Mucosa of rectum (tissue), 2 donors: ENCODE results near the gene AURKA.

Source experiments
- H3K27ac ChIP-seq, 2 donors: one replicate each; pipeline ENCODE4 v1.7.0; 2013; ENCODE audit warnings: inconsistent platforms in 2 of 2, low read depth in 2 of 2, low read length in 2 of 2
- H3K27me3 ChIP-seq, 2 donors: one replicate each; pipeline ENCODE4 v1.7.0; 2013; ENCODE audit warnings: low read length in 2 of 2; ENCODE audit not compliant: control insufficient read depth in 2 of 2, insufficient read depth in 2 of 2
- H3K36me3 ChIP-seq, 2 donors: one replicate each; pipeline ENCODE4 v1.7.0; 2013; ENCODE audit warnings: low read length in 2 of 2; ENCODE audit not compliant: control insufficient read depth in 2 of 2, insufficient read depth in 2 of 2
- H3K4me1 ChIP-seq, 2 donors: one replicate each; pipeline ENCODE4 v1.7.0; 2013; ENCODE audit warnings: low read length in 2 of 2, mild to moderate bottlenecking in 1 of 2; ENCODE audit not compliant: control insufficient read depth in 2 of 2, insufficient read depth in 2 of 2
- H3K4me3 ChIP-seq, 2 donors: one replicate each; pipeline ENCODE4 v1.7.0; 2013; ENCODE audit warnings: low read length in 2 of 2
- H3K9ac ChIP-seq, 2 donors: one replicate each; pipeline ENCODE4 v1.7.0; 2013; ENCODE audit warnings: low read length in 2 of 2, low read depth in 1 of 2, mild to moderate bottlenecking in 1 of 2
- H3K9me3 ChIP-seq, 2 donors: one replicate each; pipeline ENCODE4 v1.7.0; 2013; ENCODE audit warnings: low read length in 2 of 2; ENCODE audit not compliant: control insufficient read depth in 2 of 2
- donor health status: healthy.
- donor health status: Normal muscosa, but diverticular disease.

The AURKA gene

GRCh38 chr20:56392132-56392880 lies at the start of gene AURKA, which contains the start of gene CSTF1:
AURKA (minus strand) TSS chr20:56392215; CDS start chr20:56388197, 4,018 bp downstream.
CSTF1 (plus strand) TSS chr20:56392645; CDS start chr20:56395553, 2,908 bp downstream.
- Histone ChIP-seq H3K9me3 (no peaks in the 10 kb centered on the region), H3K9ac (peak within 1 kb of the TSS; percentile 88 to 95), H3K4me1 (peaks cover 17 to 18% of the 10 kb centered on the region in 2 donors), H3K27ac (peak within 1 kb of the TSS; percentile 90 to 91), H3K27me3 (no peaks in the 10 kb centered on the region), H3K4me3 (peak within 1 kb of the TSS; percentile 99 to 100), H3K36me3 (peaks cover 21 to 24% of the 10 kb centered on the region in 2 donors)

GRCh38 chr20:56440346-56441007 lies 48.5 kb upstream of the AURKA start:
- no peak overlapping the region for H3K4me3 ChIP-seq
- H3K9me3 ChIP-seq, result no peaks in the 10 kb centered on the region
- H3K4me1 ChIP-seq, result no peaks in the 10 kb centered on the region
- H3K36me3 ChIP-seq, result no peaks in the 10 kb centered on the region
- no peaks in the 10 kb centered on the region for H3K27me3 ChIP-seq
- no peak overlapping the region for H3K9ac ChIP-seq
- H3K27ac ChIP-seq, result peak overlapping the region in 1 of 2 donors; percentile 9

DNA sequence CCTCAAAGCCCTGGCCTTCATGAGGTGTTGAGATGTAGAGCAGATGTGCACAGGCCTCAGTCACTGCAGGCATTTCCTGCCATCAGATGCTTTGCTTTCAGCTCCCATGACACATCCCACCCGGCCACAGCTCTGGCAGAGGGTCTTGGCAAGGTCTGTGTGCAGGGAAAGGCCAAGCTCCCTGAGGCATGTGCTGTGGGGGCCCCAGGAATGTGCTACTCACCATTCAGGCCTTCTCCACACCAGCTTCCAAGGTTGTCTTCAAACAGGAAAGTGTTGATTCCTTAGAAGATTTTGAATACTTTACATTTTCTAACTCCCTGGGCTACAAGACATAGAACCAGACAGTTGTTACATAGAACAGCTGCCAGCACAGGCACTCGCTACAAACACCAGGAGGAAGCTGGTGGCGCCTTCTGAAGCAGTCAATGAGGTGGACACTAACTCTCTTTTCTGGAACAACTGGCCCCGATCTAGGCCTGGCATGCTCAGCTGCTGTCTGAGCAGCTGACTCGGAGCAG lies 47.8 kb upstream of the AURKA start:
- H3K4me3 ChIP-seq, result no peak overlapping the region
- H3K27ac ChIP-seq, result peak overlapping the region in 1 of 2 donors; percentile 9
- H3K4me1 ChIP-seq, result no peaks in the 10 kb centered on the region
- H3K27me3 ChIP-seq, result no peaks in the 10 kb centered on the region
- H3K9me3 ChIP-seq, result no peaks in the 10 kb centered on the region
- no peak overlapping the region for H3K9ac ChIP-seq
- H3K36me3 ChIP-seq, result no peaks in the 10 kb centered on the region

DNA sequence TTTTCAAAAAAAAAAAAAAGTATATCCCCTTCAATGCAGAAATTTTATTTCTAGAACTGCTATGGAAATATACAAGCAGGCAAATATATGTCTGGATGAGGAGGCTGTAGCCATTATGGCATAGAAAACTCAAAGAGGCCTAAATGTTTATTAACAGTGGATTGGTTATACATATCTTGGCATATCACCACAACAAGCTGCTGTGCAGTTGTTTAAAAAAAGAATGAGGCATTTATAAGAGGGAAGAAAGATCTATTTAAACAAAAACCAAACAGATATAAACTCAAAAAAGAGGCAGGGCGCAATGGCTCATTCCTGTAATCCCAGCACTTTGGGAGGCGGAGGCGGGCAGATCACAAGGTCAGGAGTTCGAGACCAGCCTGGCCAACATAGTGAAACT lies 46.3 kb upstream of the AURKA start:
- Histone ChIP-seq H3K36me3 (no peaks in the 10 kb centered on the region), H3K27me3 (no peaks in the 10 kb centered on the region), H3K9ac (no peak overlapping the region), H3K9me3 (no peaks in the 10 kb centered on the region), H3K4me3 (no peak overlapping the region), H3K27ac (no peak overlapping the region), H3K4me1 (no peaks in the 10 kb centered on the region)

- no peaks in the 10 kb centered on the region for H3K36me3 ChIP-seq
- no peak overlapping the region for H3K4me3 ChIP-seq
- no peak overlapping the region for H3K27ac ChIP-seq
- no peaks in the 10 kb centered on the region for H3K4me1 ChIP-seq
- H3K9ac ChIP-seq, result no peak overlapping the region
- no peaks in the 10 kb centered on the region for H3K9me3 ChIP-seq
- H3K27me3 ChIP-seq, result no peaks in the 10 kb centered on the region
These were observed 45.4 kb upstream of the AURKA start for GRCh38 chr20:56437196-56437960.

DNA sequence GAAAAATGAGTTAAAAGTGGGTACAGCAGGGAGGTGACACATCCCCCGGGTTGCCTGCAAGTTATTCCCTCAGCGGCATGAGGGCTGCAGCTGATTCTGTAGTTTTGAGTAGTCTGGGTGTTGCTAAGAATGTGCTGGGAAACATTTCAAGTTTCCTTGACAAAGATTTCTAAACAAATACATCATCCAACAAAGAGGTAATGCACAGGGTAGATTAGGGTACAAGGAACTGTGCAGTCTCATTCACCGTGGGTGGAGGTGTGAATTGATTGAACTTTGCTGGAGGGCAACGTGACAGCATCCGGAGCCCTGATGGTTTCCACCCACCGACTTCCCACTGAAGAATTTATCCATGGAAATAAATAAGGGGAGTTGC lies 41.9 kb upstream of the AURKA start:
- no peak overlapping the region for H3K4me3 ChIP-seq
- H3K27ac ChIP-seq, result no peak overlapping the region
- H3K27me3 ChIP-seq, result no peaks in the 10 kb centered on the region
- no peaks in the 10 kb centered on the region for H3K9me3 ChIP-seq
- H3K4me1 ChIP-seq, result no peaks in the 10 kb centered on the region
- H3K36me3 ChIP-seq, result no peaks in the 10 kb centered on the region
- H3K9ac ChIP-seq, result no peak overlapping the region

- Histone ChIP-seq H3K9me3 (no peaks in the 10 kb centered on the region), H3K27me3 (no peaks in the 10 kb centered on the region), H3K9ac (no peak overlapping the region), H3K36me3 (no peaks in the 10 kb centered on the region), H3K4me3 (no peak overlapping the region), H3K27ac (no peak overlapping the region), H3K4me1 (no peaks in the 10 kb centered on the region)
These were observed 41.3 kb upstream of the AURKA start for GRCh38 chr20:56433221-56433879.

- H3K9me3 ChIP-seq, result no peaks in the 10 kb centered on the region
- no peak overlapping the region for H3K4me3 ChIP-seq
- H3K36me3 ChIP-seq, result no peaks in the 10 kb centered on the region
- no peak overlapping the region for H3K9ac ChIP-seq
- no peak overlapping the region for H3K27ac ChIP-seq
- H3K27me3 ChIP-seq, result no peaks in the 10 kb centered on the region
- H3K4me1 ChIP-seq, result no peaks in the 10 kb centered on the region
These were observed 39.5 kb upstream of the AURKA start for GRCh38 chr20:56431471-56431870.

GRCh38 chr20:56430957-56431356 lies 38.9 kb upstream of the AURKA start:
- H3K4me1 ChIP-seq, result no peaks in the 10 kb centered on the region
- H3K4me3 ChIP-seq, result no peak overlapping the region
- no peaks in the 10 kb centered on the region for H3K36me3 ChIP-seq
- H3K9ac ChIP-seq, result no peak overlapping the region
- no peak overlapping the region for H3K27ac ChIP-seq
- H3K27me3 ChIP-seq, result no peaks in the 10 kb centered on the region
- no peaks in the 10 kb centered on the region for H3K9me3 ChIP-seq
